ENCODE results near the gene C2orf81.

Gene C2orf81

DNA sequence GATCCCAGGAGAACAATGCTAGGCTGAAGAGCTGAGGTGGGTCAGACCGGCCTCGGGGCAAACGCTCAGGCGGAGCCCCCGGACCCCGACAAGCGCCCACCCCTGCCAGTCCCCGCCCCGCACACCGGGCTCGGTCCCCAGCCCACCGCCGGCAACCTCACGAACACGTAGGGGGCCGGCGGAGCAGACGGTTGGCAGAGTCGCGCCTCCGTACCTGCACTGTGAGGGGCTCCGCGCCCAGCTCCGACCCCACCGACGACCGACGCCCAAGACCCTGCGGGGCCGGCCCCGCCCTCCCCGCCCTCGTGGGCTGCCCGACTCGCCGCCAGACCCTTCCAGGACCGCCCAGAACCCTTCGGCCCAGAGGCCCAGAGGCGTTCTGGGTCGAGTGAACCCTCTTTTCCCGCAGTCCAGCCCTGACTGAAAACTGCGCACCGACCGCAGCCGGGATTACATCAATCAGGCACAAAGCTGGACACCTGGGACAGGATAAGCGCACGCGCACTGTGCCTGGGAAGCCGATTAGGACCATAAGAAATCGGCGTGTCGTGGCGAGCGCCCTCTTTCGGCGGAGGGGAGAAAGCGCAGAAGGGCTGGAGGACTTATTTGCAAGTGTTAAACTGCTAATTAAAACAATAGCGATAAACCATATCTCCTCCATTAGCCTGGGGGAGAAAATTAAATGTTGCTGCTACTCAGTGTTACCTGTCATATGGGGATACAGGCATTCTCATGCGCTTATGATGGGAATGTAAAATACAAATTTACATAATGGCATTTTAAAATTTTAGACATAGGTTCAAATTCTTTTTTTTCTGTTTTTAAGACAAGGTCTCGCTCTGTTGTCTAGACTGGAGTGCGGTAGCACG lies 29.6 kb downstream of the C2orf81 start:
- H3K36me3 Mint-ChIP-seq = no peaks in the 10 kb centered on the region
- H3K27ac Mint-ChIP-seq = peak overlapping the region; percentile 99
- H3K4me1 Mint-ChIP-seq = no peaks in the 10 kb centered on the region
- H3K4me3 Mint-ChIP-seq = peak overlapping the region; percentile 97
- H3K9me3 Mint-ChIP-seq = no peaks in the 10 kb centered on the region
- peak; percentile 92 for ATAC-seq
- no peaks in the 10 kb centered on the region for H3K27me3 Mint-ChIP-seq

DNA sequence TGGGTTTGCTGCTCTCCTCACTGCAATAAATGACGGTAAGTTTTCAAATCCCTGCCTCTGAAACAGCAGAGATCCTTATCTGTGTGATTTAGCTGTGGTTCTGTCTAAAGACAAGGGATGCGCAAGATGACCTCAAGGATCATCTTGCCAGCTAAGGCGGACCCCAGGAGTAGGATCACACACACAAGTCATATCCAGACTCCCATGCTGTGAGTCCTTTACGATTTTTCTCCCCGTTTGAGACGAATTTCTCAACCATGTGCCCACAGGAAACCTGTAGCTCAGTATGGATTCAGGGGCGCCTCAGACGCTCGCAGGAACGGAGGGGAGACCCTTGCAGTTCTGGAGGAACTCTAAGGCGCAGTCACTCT lies 30.2 kb downstream of the C2orf81 start:
- H3K9me3 Mint-ChIP-seq = no peaks in the 10 kb centered on the region
- H3K27ac Mint-ChIP-seq = peak overlapping the region; percentile 99
- ATAC-seq = no peak
- H3K4me1 Mint-ChIP-seq = no peaks in the 10 kb centered on the region
- H3K4me3 Mint-ChIP-seq = peak overlapping the region; percentile 97
- no peaks in the 10 kb centered on the region for H3K27me3 Mint-ChIP-seq
- H3K36me3 Mint-ChIP-seq = no peaks in the 10 kb centered on the region

DNA sequence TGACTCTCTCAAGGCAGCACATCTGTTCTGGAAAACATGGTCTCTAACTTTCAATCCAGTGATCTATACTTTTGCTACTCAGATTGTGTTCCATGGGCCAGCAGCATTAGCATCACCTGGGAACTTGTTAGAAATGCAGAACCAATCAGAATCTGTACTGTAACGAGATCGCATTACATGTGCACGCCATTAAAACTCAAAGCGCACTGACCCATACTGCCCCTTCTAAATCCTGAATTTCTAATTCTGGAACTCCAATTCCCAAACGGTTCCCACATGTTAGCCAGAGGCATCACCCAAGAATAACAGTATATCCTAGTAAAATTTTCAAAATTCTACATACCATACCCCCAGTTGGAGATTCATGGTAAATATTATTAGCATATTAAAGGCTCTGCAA lies 30.8 kb downstream of the C2orf81 start:
- ATAC-seq = no peak
- Mint-ChIP-seq H3K9me3 (no peaks in the 10 kb centered on the region), H3K27ac (no peak overlapping the region), H3K4me3 (no peak overlapping the region), H3K27me3 (no peaks in the 10 kb centered on the region), H3K36me3 (no peaks in the 10 kb centered on the region), H3K4me1 (no peaks in the 10 kb centered on the region)

DNA sequence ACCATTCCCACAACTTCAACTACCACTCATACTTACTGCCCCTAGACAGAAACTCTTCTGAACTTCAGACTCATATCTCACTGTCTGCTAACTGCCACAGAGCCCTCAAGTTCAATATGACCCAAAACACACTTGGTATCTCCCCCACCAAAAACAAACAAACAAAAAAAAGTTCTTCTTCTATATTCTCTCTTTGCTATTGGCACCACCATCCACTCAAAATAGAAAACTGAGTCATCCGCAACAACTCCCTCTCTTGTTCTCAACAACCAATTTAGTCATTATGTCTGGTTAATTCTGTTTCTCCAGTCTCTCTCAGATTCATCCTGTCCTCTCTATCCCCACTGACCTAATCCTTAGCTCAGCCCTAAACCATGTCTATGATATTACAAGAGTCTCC lies 34.1 kb downstream of the C2orf81 start:
- H3K27me3 Mint-ChIP-seq = no peaks in the 10 kb centered on the region
- no peak overlapping the region for H3K27ac Mint-ChIP-seq
- no peaks in the 10 kb centered on the region for H3K9me3 Mint-ChIP-seq
- no peak overlapping the region for H3K4me3 Mint-ChIP-seq
- no peak for ATAC-seq
- H3K36me3 Mint-ChIP-seq = peaks cover 5% of the 10 kb centered on the region
- H3K4me1 Mint-ChIP-seq = no peaks in the 10 kb centered on the region

DNA sequence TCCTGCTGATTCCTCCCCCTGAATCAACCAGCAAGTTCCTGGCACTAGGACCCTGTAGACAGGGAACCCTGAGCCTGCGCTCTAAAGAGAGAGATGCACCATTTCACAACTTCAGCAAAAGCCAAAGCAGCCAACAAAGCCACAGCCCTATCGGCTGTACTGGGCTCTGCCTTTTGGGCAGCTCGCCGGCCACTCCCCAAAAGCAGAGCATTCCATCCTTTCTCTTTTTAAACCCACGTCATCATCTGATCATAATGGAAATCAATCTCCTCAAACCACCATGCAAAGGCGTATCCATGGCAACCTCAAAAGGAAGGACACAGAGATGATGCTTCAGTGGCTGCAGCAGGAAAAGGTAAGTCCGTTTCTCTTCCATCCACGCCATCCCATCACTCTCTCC lies 36.0 kb downstream of the C2orf81 start:
- H3K27me3 Mint-ChIP-seq = no peaks in the 10 kb centered on the region
- H3K4me1 Mint-ChIP-seq = peaks cover 15% of the 10 kb centered on the region

DNA sequence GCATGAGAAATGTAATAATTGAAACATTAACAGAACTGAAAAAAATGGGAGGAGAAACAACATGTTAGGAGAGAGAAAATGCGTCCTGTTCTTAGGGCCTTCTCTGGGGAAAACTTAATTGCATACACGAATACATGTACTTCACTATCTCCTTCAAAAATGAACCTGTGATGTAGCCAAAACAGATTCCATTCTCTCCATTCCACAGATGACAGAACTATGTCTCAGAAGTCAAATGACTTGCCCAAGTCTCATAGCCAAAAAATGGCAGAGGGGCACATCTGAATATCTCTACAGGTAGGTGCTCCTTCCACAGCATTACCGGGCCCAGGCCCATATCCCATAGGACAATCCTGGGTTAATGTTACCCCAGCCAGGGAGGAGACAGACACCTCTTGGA lies 37.4 kb downstream of the C2orf81 start:
- Mint-ChIP-seq H3K9me3 (no peaks in the 10 kb centered on the region), H3K27me3 (no peaks in the 10 kb centered on the region), H3K4me1 (peaks cover 25% of the 10 kb centered on the region), H3K36me3 (peaks cover 5% of the 10 kb centered on the region), H3K27ac (no peak overlapping the region), H3K4me3 (no peak overlapping the region)
- no peak for ATAC-seq

More for the DNA sequence above, 36.0 kb downstream of the C2orf81 start:
- Mint-ChIP-seq H3K27ac (no peak overlapping the region), H3K36me3 (peaks cover 5% of the 10 kb centered on the region), H3K4me3 (no peak overlapping the region), H3K9me3 (no peaks in the 10 kb centered on the region)
- no peak for ATAC-seq

DNA sequence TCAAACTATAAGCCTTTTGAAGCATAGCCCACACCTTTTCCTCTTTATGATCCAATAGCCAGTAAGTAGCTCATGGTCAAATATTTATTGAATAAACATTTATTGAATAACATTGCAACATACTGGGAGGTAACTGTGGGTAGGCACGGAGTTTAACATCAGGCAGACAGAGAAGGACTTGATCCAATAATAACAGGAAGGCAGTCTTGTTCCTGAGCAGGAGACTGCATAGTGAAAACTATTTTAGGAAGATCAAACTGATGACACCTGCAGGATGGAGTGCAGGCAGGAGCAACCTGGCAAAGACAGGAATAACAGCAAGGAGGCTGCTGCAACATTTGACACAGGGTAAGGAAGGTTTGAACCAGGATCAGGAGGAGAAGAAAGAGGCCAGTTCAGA lies 38.2 kb downstream of the C2orf81 start:
- H3K27me3 Mint-ChIP-seq = no peaks in the 10 kb centered on the region
- H3K27ac Mint-ChIP-seq = no peak overlapping the region
- peaks cover 5% of the 10 kb centered on the region for H3K36me3 Mint-ChIP-seq
- no peak overlapping the region for H3K4me3 Mint-ChIP-seq
- no peak for ATAC-seq
- H3K9me3 Mint-ChIP-seq = no peaks in the 10 kb centered on the region
- H3K4me1 Mint-ChIP-seq = peaks cover 31% of the 10 kb centered on the region

DNA sequence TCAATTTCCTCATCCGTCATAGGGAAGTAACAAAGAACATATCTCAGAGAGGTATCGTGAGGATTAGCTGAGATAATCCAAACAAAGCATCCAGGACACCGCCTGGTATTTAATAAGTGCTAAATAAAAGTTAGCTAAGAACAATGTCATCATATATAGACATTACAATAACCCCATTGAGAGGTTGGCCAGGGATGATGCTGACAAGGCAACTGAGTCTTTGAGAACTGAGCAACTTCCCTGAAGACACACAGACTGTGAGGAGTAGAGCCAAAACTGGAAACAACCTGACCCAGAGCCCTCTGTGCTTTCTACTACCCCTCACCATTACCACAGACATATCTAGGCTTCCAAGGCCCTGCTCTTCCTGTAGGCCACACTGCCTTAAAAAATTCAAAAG lies 39.7 kb downstream of the C2orf81 start:
- ATAC-seq = no peak
- Mint-ChIP-seq H3K4me3 (no peak overlapping the region), H3K9me3 (no peaks in the 10 kb centered on the region), H3K27ac (no peak overlapping the region), H3K4me1 (peaks cover 31% of the 10 kb centered on the region), H3K27me3 (no peaks in the 10 kb centered on the region), H3K36me3 (peaks cover 20% of the 10 kb centered on the region)

DNA sequence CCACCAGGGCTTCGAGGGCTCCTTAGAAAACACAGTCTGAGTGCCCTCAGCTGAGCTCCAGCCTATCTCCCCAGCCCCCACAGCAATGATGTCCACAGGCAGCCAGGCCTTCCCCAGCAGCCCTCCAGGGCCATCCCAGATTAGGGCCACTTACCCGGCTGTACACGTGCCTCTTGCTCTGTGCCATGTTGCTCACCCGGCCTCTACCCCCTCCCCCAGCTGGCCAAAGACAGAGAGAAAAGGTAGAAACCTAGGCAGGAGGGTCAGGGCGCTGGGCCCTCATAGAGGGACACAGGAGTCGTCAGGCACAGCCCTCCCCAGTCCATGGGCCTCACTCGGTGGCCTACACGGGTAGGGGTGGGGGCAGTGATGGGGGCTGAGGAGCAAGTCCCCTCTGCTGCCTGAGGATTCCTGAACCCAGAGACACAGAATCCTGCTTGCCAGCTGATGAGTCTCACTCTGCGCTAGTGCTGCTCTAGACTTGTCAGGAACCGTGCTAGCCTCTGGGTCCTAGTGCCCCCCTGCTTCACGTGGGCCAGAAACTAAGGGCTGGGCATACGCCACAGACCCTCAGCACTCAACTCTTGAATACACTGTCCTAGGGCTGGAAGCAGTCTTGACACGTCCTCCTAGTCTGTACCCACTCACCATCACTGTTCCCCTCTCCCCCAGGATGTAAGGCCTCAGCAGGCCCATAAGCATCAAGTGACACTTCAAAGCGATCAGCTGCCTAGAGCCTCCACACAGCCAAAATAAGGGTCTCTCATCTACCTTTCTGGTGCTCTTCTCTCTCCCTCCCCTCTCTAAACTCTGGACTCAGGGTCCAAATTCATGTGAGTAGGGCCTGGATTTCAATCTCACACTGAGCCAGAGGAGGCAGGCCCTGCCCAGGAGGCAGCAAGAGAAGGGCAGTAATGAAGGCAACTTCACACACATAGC lies 41.3 kb downstream of the C2orf81 start, which contains the start of gene DCTN1:
Gene DCTN1 (minus strand): TSS at position 461 of the 939 bp plus-strand sequence. CDS start 274 bp downstream, at position 187.
- ATAC-seq = no peak
- Mint-ChIP-seq H3K9me3 (no peaks in the 10 kb centered on the region), H3K27me3 (no peaks in the 10 kb centered on the region), H3K27ac (peak within 1 kb of the TSS; percentile 8), H3K4me3 (no peak within 1 kb of the TSS), H3K4me1 (peaks cover 31% of the 10 kb centered on the region), H3K36me3 (peaks cover 33% of the 10 kb centered on the region)

DNA sequence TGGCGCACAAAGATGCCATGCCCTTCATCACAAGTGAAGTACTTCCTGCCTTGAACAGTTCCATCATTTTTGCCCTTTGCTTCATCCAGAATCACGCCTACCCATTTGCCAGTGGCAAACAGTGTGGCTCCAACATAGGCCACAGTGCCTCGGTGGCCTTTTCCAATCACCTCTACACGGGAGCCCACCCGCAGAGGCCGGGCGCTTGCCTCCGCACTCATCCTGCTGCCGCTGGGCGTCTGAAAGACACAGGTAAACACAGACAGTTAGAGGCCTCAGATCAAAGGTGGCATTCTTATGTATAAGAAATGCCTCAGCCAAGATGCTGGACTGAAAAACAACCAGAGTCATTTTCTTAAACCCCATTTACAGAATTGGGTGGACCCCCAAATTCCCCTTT lies 43.4 kb downstream of the C2orf81 start:
- no peak overlapping the region for H3K4me3 Mint-ChIP-seq
- H3K27me3 Mint-ChIP-seq = no peaks in the 10 kb centered on the region
- peaks cover 31% of the 10 kb centered on the region for H3K4me1 Mint-ChIP-seq
- ATAC-seq = no peak
- no peaks in the 10 kb centered on the region for H3K9me3 Mint-ChIP-seq
- H3K27ac Mint-ChIP-seq = no peak overlapping the region
- peaks cover 28% of the 10 kb centered on the region for H3K36me3 Mint-ChIP-seq

DNA sequence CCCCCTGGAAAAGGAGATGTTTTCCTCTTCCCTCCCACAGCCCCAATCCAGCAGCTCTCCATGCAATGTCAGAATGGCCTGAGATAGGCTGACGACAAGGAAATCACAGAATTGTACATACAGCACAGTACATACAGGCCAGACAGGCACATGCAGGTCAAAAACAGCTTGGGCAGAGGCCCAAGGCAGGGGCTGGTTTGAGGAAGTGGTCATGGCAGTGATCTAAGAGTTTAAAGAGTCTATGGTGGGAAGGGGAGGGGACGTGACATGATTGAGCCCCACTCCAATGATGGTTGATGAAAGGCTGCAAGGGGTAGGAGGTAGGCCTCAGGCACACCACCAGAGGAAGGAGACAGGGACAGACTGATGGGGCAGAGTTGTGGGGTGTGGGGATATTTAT lies 45.6 kb downstream of the C2orf81 start:
- H3K4me3 Mint-ChIP-seq = no peak overlapping the region
- no peak for ATAC-seq
- H3K27me3 Mint-ChIP-seq = no peaks in the 10 kb centered on the region
- H3K4me1 Mint-ChIP-seq = peaks cover 20% of the 10 kb centered on the region
- H3K27ac Mint-ChIP-seq = no peak overlapping the region
- no peaks in the 10 kb centered on the region for H3K9me3 Mint-ChIP-seq
- H3K36me3 Mint-ChIP-seq = peaks cover 40% of the 10 kb centered on the region

DNA sequence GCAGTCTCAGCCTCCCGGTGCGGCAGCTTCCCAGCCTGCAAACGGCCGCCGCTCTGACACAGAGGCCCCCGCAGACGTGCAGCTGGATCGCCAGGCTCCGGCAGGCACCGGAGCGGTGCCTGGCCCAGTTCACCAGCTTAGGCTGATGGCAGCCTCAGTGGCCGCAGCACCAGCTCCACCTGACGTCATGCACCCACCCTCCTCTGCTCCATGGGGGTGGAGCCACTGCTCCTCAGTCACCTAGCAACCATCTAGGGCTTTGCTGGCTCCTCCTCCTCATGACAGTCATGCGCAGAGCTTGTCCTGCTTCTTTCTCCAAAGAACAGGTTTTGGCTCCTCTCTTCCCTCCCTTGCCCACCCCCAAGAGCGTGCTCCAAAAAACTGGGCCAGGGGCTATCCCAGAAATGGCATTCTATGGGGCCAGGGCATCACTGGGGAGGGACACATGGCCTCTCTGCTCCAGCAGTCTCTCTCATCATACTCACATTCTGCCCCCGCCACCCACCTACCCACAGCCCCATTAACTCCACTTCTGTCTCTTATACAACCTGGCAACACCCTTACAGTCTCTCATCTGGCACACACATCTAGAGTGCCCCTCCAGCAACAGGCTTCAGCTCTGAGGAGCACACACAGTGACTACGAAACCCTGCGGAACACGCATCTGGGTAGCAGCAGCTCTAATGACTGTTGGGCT lies 46.8 kb downstream of the C2orf81 start:
- Mint-ChIP-seq H3K4me3 (no peak overlapping the region), H3K9me3 (no peaks in the 10 kb centered on the region), H3K4me1 (peaks cover 9% of the 10 kb centered on the region), H3K27ac (no peak overlapping the region), H3K36me3 (peaks cover 52% of the 10 kb centered on the region), H3K27me3 (no peaks in the 10 kb centered on the region)
- ATAC-seq = no peak

DNA sequence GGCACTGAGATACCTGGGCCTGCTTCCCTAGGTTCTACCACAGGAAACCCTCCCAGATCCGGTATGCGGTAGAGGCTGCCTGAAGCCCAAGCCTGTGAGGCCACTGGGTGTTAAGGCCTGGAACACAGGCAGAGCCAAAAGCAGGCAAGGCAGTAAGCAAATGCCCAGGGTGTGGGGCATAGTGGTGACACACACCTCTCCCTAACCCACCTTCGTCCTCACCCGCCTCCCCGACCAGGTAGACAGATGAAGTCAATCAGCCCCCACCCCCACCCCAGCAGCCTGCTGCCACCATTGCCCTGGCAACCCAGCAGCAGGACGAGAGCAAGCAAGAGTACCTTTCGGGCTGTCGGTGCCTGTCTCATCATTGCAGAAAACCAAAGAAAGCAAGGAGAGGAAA lies 47.4 kb downstream of the C2orf81 start:
- H3K36me3 Mint-ChIP-seq = peaks cover 58% of the 10 kb centered on the region
- peaks cover 6% of the 10 kb centered on the region for H3K4me1 Mint-ChIP-seq
- ATAC-seq = no peak
- H3K27me3 Mint-ChIP-seq = no peaks in the 10 kb centered on the region
- H3K27ac Mint-ChIP-seq = no peak overlapping the region
- H3K4me3 Mint-ChIP-seq = no peak overlapping the region
- no peaks in the 10 kb centered on the region for H3K9me3 Mint-ChIP-seq

DNA sequence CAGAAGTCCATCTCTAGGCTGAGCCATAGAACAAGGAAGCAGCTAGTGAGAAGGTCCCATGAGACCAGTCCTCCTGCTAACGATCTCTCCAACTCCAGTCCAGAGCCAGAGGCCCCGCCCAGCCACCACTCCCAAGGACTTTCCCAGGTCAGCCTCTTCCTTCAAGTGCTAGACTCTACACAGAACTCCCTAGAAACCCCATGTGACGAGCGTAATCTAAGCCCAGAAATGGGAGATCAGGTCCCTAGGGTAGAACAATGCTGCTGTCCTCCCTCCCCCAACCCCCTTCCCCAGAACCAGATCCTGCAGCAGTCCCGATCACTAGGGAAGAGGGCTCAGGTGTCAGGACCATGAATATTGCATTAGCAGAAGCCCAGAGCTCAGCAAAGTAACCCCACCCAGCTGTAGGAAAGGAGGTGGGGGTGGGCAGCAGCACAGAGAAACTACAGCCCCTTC lies 48.2 kb downstream of the C2orf81 start:
- Mint-ChIP-seq H3K4me1 (no peaks in the 10 kb centered on the region), H3K27ac (no peak overlapping the region), H3K9me3 (no peaks in the 10 kb centered on the region), H3K27me3 (no peaks in the 10 kb centered on the region), H3K4me3 (no peak overlapping the region), H3K36me3 (peaks cover 66% of the 10 kb centered on the region)
- ATAC-seq = no peak

DNA sequence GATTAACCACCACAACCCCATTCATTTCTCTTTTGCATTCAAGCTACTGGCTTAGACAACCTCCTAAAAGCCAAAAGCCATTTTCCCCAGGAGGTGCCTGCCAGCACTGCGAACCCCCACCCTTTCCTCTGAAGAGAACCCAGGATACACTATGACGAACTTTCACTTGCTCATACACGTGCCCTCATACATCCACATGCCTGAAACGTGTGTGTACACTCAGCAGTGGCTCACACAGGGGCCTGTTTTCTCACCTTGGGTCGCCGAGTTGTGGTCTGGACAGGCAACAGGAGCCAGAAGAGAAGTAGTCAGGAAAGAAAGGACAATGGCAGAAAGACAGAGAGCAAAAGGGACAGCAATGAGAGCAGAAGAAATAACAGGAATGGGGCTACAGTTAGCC lies 48.7 kb downstream of the C2orf81 start:
- no peaks in the 10 kb centered on the region for H3K9me3 Mint-ChIP-seq
- H3K27ac Mint-ChIP-seq = no peak overlapping the region
- peaks cover 66% of the 10 kb centered on the region for H3K36me3 Mint-ChIP-seq
- H3K4me3 Mint-ChIP-seq = no peak overlapping the region
- no peaks in the 10 kb centered on the region for H3K27me3 Mint-ChIP-seq
- no peak for ATAC-seq
- no peaks in the 10 kb centered on the region for H3K4me1 Mint-ChIP-seq
